CD4-positive, alpha-beta T cell treated with Interleukin-6 for 4 hours (primary cell): ENCODE data around the gene MAP3K19.
"Not testable (repeated sequence)": the region's sequence is repeated elsewhere in the genome, so short reads cannot be mapped to it uniquely, and the experiment has no call there.

Experiments
- DNase-seq: peaks from one replicate; pipeline ENCODE4 v3.0.0-alpha.2; 2020; ENCODE audit warnings: mixed read lengths

MAP3K19 gene

GRCh38 chr2:135047300-135047699 lies at the start of gene MAP3K19:
TSS of gene MAP3K19 (minus strand) at chr2:135047447. CDS start at chr2:135024647, 22,800 bp downstream.
- DNase-seq: no peak

GRCh38 chr2:135096665-135097446 lies 49.6 kb upstream of the MAP3K19 start:
- DNase-seq: no peak

- no peak for DNase-seq
Measured at GRCh38 chr2:135095591-135095990, 48.3 kb upstream of the MAP3K19 start.

GRCh38 chr2:135094508-135094907 lies 47.3 kb upstream of the MAP3K19 start:
- no peak for DNase-seq

GRCh38 chr2:135093670-135094330 lies 46.6 kb upstream of the MAP3K19 start:
- DNase-seq: no peak

GRCh38 chr2:135093193-135093592 lies 45.9 kb upstream of the MAP3K19 start:
- no peak for DNase-seq

GRCh38 chr2:135091681-135092080 lies 44.4 kb upstream of the MAP3K19 start:
- no peak for DNase-seq

- not testable (repeated sequence) for DNase-seq
Measured at GRCh38 chr2:135089597-135089996, 42.4 kb upstream of the MAP3K19 start.

- no peak for DNase-seq
Measured at GRCh38 chr2:135086222-135086621, 39.0 kb upstream of the MAP3K19 start.

GRCh38 chr2:135078417-135078816 lies 31.2 kb upstream of the MAP3K19 start:
- no peak for DNase-seq

GRCh38 chr2:135076556-135076955 lies 29.3 kb upstream of the MAP3K19 start:
- DNase-seq: no peak

- DNase-seq: no peak
Measured at GRCh38 chr2:135074216-135074615, 27.0 kb upstream of the MAP3K19 start.

- DNase-seq: no peak
Measured at GRCh38 chr2:135072125-135072997, 25.1 kb upstream of the MAP3K19 start.

- no peak for DNase-seq
Measured at GRCh38 chr2:135066710-135067109, 19.5 kb upstream of the MAP3K19 start.

- no peak for DNase-seq
Measured at GRCh38 chr2:135064149-135064548, 16.9 kb upstream of the MAP3K19 start.

GRCh38 chr2:135063210-135063609 lies 16.0 kb upstream of the MAP3K19 start:
- no peak for DNase-seq

GRCh38 chr2:135059577-135059976 lies 12.3 kb upstream of the MAP3K19 start:
- DNase-seq: no peak

GRCh38 chr2:135056790-135057189 lies 9.5 kb upstream of the MAP3K19 start:
- no peak for DNase-seq

GRCh38 chr2:135055182-135055786 lies 8.0 kb upstream of the MAP3K19 start:
- DNase-seq: no peak

GRCh38 chr2:135052997-135053474 lies 5.8 kb upstream of the MAP3K19 start:
- DNase-seq: peak; percentile 48

GRCh38 chr2:135052042-135052876 lies 5.0 kb upstream of the MAP3K19 start, which contains the start of gene RAB3GAP1:
TSS of gene RAB3GAP1 (plus strand) at chr2:135052292. CDS start at chr2:135052308, 16 bp downstream.
- peak; percentile 94 for DNase-seq

GRCh38 chr2:135050684-135051083 lies 3.4 kb upstream of the MAP3K19 start:
- no peak for DNase-seq
